WTC11 (cell line): ENCODE results near the gene TREM1. TPM values are rescaled to one million over a fixed set of nuclear protein-coding genes. Genes with fewer than 3 reads are reported as not detected.

Experiments
- ATAC-seq: fragments of 200-7000 bp; cut with Tn5 transposase; 2 replicates; pipeline ENCODE4 v1.10.0; 2021; ENCODE audit warnings: mild to moderate bottlenecking, moderate library complexity
- CTCF ChIA-PET: fragments of 300-600 bp; sonication (Branson Sonifier 250); formaldehyde crosslinking; loops from one replicate; lab custom pipeline; 2021; ENCODE audit warnings: antibody characterized with exemption; lab: Charles Lee
- POLR2A ChIA-PET: fragments of 350-600 bp; sonication (Branson Sonifier 250); formaldehyde crosslinking; loops from one replicate; lab custom pipeline; 2021; ENCODE audit warnings: antibody characterized with exemption; lab: Charles Lee
- DNase-seq: peaks from one replicate; pipeline ENCODE4 v3.0.0; 2021; ENCODE audit warnings: low spot score
- H3K27ac Mint-ChIP-seq: 2 replicates; pipeline ENCODE4 v1.8.0; 2021; ENCODE audit warnings: mixed read lengths
- H3K27me3 Mint-ChIP-seq: 2 replicates; pipeline ENCODE4 v1.8.0; 2021; ENCODE audit warnings: low read depth, mild to moderate bottlenecking, moderate library complexity, mixed read lengths
- H3K36me3 Mint-ChIP-seq: 2 replicates; pipeline ENCODE4 v1.8.0; 2021; ENCODE audit warnings: mixed read lengths
- H3K4me1 Mint-ChIP-seq: 2 replicates; pipeline ENCODE4 v1.8.0; 2022; ENCODE audit warnings: mixed read lengths
- H3K4me3 Mint-ChIP-seq: 2 replicates; pipeline ENCODE4 v1.8.0; 2021; ENCODE audit warnings: mild to moderate bottlenecking, moderate library complexity, mixed read lengths
- H3K9me3 Mint-ChIP-seq: 2 replicates; pipeline ENCODE4 v1.8.0; 2021; ENCODE audit warnings: mixed read lengths
- CREB1 ChIP-seq: sonication (generic); formaldehyde crosslinking; IDR thresholded peaks from 2 replicates; pipeline ENCODE4 v1.8.0; 2023; ENCODE audit warnings: mild to moderate bottlenecking, missing genetic modification reagents
- E2F4 ChIP-seq: sonication (generic); formaldehyde crosslinking; IDR thresholded peaks from 2 replicates; pipeline ENCODE4 v1.8.1; 2022; ENCODE audit warnings: low read depth, mild to moderate bottlenecking, moderate library complexity, missing genetic modification reagents, borderline replicate concordance
- EMX1 ChIP-seq: fragments of 250-450 bp; sonication (Bioruptor Pico); IDR thresholded peaks from 2 replicates; pipeline ENCODE4 v1.8.0; 2021; ENCODE audit warnings: mild to moderate bottlenecking
- FOXP4 ChIP-seq: sonication (generic); formaldehyde crosslinking; IDR thresholded peaks from 2 replicates; pipeline ENCODE4 v1.8.0; 2022; ENCODE audit warnings: mild to moderate bottlenecking, missing genetic modification reagents
- MLX ChIP-seq: sonication (generic); formaldehyde crosslinking; IDR thresholded peaks from 2 replicates; pipeline ENCODE4 v1.8.1; 2023; ENCODE audit warnings: mild to moderate bottlenecking, missing genetic modification reagents, moderate library complexity
- NFYB ChIP-seq: sonication (generic); formaldehyde crosslinking; conservative IDR thresholded peaks from 2 replicates; pipeline ENCODE4 v1.8.0; 2022; ENCODE audit warnings: low read depth, missing genetic modification reagents
- PRRX2 ChIP-seq: fragments of 250-450 bp; sonication (Bioruptor Pico); IDR thresholded peaks from 2 replicates; pipeline ENCODE4 v1.8.0; 2021; ENCODE audit warnings: mild to moderate bottlenecking
- RELA ChIP-seq: sonication (generic); formaldehyde crosslinking; IDR thresholded peaks from 2 replicates; pipeline ENCODE4 v1.8.1; 2022; ENCODE audit warnings: missing genetic modification reagents, mild to moderate bottlenecking, borderline replicate concordance
- RORB ChIP-seq: fragments of 250-450 bp; sonication (Bioruptor Pico); IDR thresholded peaks from 2 replicates; pipeline ENCODE4 v1.9.0; 2021; ENCODE audit warnings: mild to moderate bottlenecking
- ZNF423 ChIP-seq: fragments of 250-450 bp; sonication (Bioruptor Pico); IDR thresholded peaks from 2 replicates; pipeline ENCODE4 v2.1.2; 2022; ENCODE audit warnings: mild to moderate bottlenecking, moderate library complexity
- ZNF671 ChIP-seq: fragments of 250-450 bp; sonication (Bioruptor Pico); IDR thresholded peaks from 2 replicates; pipeline ENCODE4 v1.8.0; 2021; ENCODE audit warnings: mild to moderate bottlenecking
- total RNA-seq: library from RNA; stranded (reverse); gene quantifications from 3 replicates; pipeline ENCODE4 v1.2.3, GENCODE V29; 2021
- TF ChIP-seq, protein P1 (sequence below): sonication (generic); formaldehyde crosslinking; IDR thresholded peaks from 2 replicates; pipeline ENCODE4 v1.8.1; 2022; ENCODE audit warnings: low read depth, missing genetic modification reagents, borderline replicate concordance
- TF ChIP-seq, protein P2 (sequence below): sonication (generic); formaldehyde crosslinking; IDR thresholded peaks from 2 replicates; pipeline ENCODE4 v1.8.0; 2022; ENCODE audit warnings: mild to moderate bottlenecking, missing genetic modification reagents
- TF ChIP-seq, protein P3 (sequence below): sonication (generic); formaldehyde crosslinking; IDR thresholded peaks from 2 replicates; pipeline ENCODE4 v1.8.1; 2023; ENCODE audit warnings: mild to moderate bottlenecking, missing genetic modification reagents
- TF ChIP-seq, protein P4 (sequence below): sonication (generic); formaldehyde crosslinking; IDR thresholded peaks from 2 replicates; pipeline ENCODE4 v1.8.1; 2022; ENCODE audit warnings: missing genetic modification reagents, borderline replicate concordance
- TF ChIP-seq, protein P5 (sequence below): sonication (generic); formaldehyde crosslinking; IDR thresholded peaks from 2 replicates; pipeline ENCODE4 v1.8.1; 2022; ENCODE audit warnings: mild to moderate bottlenecking, moderate library complexity, missing genetic modification reagents
- TF ChIP-seq, protein P6 (sequence below): sonication (generic); formaldehyde crosslinking; IDR thresholded peaks from 2 replicates; pipeline ENCODE4 v1.8.0; 2022; ENCODE audit warnings: mild to moderate bottlenecking, missing genetic modification reagents

Gene TREM1
- total RNA-seq, 1 experiment from 2014 or later, result not detected

DNA sequence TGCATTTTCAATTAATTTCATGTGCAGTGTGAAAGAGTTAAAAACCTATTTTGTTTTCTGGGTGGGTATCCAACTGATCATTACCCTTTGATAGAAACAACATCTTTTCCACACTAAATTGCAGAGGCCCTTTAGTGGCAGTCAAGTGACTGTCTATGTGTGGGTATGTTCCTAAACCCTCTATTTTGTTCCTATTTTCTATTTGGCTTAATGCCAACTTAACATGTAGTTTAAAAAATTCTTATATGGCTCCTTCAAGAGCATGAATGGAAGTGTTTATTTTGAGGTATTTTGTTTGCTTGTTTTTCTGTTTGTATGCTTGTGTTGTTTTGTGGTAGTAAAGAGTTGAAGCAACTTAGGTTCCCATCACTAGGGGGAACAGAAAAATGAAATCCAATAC lies 19.9 kb downstream of the TREM1 start:
- Mint-ChIP-seq H3K27me3 (peaks cover 3% of the 10 kb centered on the region; the same call in 1 of the 2 replicates), H3K36me3 (peaks cover 16% of the 10 kb centered on the region), H3K27ac (no peak overlapping the region), H3K4me1 (no peaks in the 10 kb centered on the region), H3K9me3 (peaks cover 21% of the 10 kb centered on the region), H3K4me3 (no peak overlapping the region)
- ATAC-seq (no peak), DNase-seq (no peak)
- ChIA-PET POLR2A (no interaction called here), CTCF (interaction anchor here (1.1 kb wide), 1 partner anchor 12 kb away, joined by 3 read pairs; no protein-coding TSS in a partner anchor)
- TF ChIP-seq, protein P1, sequence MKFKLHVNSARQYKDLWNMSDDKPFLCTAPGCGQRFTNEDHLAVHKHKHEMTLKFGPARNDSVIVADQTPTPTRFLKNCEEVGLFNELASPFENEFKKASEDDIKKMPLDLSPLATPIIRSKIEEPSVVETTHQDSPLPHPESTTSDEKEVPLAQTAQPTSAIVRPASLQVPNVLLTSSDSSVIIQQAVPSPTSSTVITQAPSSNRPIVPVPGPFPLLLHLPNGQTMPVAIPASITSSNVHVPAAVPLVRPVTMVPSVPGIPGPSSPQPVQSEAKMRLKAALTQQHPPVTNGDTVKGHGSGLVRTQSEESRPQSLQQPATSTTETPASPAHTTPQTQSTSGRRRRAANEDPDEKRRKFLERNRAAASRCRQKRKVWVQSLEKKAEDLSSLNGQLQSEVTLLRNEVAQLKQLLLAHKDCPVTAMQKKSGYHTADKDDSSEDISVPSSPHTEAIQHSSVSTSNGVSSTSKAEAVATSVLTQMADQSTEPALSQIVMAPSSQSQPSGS (CRISPR knock-in tag), result no peak
- TF ChIP-seq, protein P2, sequence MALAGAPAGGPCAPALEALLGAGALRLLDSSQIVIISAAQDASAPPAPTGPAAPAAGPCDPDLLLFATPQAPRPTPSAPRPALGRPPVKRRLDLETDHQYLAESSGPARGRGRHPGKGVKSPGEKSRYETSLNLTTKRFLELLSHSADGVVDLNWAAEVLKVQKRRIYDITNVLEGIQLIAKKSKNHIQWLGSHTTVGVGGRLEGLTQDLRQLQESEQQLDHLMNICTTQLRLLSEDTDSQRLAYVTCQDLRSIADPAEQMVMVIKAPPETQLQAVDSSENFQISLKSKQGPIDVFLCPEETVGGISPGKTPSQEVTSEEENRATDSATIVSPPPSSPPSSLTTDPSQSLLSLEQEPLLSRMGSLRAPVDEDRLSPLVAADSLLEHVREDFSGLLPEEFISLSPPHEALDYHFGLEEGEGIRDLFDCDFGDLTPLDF, result no peak
- TF ChIP-seq EMX1 (CRISPR knock-in tag), result no peak
- TF ChIP-seq, protein P3, sequence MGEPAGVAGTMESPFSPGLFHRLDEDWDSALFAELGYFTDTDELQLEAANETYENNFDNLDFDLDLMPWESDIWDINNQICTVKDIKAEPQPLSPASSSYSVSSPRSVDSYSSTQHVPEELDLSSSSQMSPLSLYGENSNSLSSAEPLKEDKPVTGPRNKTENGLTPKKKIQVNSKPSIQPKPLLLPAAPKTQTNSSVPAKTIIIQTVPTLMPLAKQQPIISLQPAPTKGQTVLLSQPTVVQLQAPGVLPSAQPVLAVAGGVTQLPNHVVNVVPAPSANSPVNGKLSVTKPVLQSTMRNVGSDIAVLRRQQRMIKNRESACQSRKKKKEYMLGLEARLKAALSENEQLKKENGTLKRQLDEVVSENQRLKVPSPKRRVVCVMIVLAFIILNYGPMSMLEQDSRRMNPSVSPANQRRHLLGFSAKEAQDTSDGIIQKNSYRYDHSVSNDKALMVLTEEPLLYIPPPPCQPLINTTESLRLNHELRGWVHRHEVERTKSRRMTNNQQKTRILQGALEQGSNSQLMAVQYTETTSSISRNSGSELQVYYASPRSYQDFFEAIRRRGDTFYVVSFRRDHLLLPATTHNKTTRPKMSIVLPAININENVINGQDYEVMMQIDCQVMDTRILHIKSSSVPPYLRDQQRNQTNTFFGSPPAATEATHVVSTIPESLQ (CRISPR knock-in tag), result no peak
- TF ChIP-seq RELA (CRISPR knock-in tag), result no peak
- TF ChIP-seq CREB1, result no peak
- TF ChIP-seq, protein P4, sequence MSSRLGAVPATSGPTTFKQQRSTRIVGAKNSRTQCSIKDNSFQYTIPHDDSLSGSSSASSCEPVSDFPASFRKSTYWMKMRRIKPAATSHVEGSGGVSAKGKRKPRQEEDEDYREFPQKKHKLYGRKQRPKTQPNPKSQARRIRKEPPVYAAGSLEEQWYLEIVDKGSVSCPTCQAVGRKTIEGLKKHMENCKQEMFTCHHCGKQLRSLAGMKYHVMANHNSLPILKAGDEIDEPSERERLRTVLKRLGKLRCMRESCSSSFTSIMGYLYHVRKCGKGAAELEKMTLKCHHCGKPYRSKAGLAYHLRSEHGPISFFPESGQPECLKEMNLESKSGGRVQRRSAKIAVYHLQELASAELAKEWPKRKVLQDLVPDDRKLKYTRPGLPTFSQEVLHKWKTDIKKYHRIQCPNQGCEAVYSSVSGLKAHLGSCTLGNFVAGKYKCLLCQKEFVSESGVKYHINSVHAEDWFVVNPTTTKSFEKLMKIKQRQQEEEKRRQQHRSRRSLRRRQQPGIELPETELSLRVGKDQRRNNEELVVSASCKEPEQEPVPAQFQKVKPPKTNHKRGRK (CRISPR knock-in tag), result no peak
- no peak for TF ChIP-seq E2F4 (CRISPR knock-in tag)
- TF ChIP-seq, protein P5, sequence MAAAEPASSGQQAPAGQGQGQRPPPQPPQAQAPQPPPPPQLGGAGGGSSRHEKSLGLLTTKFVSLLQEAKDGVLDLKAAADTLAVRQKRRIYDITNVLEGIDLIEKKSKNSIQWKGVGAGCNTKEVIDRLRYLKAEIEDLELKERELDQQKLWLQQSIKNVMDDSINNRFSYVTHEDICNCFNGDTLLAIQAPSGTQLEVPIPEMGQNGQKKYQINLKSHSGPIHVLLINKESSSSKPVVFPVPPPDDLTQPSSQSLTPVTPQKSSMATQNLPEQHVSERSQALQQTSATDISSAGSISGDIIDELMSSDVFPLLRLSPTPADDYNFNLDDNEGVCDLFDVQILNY (CRISPR knock-in tag), result no peak
- TF ChIP-seq, protein P6, sequence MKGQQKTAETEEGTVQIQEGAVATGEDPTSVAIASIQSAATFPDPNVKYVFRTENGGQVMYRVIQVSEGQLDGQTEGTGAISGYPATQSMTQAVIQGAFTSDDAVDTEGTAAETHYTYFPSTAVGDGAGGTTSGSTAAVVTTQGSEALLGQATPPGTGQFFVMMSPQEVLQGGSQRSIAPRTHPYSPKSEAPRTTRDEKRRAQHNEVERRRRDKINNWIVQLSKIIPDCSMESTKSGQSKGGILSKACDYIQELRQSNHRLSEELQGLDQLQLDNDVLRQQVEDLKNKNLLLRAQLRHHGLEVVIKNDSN, result no peak
- TF ChIP-seq MLX (CRISPR knock-in tag), result no peak
- no peak for TF ChIP-seq PRRX2 (CRISPR knock-in tag)
- no peak for TF ChIP-seq NFYB
- TF ChIP-seq ZNF423 (CRISPR knock-in tag), result no peak
- no peak for TF ChIP-seq RORB
- TF ChIP-seq ZNF671 (CRISPR knock-in tag), result no peak
- no peak for TF ChIP-seq FOXP4 (CRISPR knock-in tag)
